A375 (cell line): ENCODE results near the gene SLC4A4. TPM values are rescaled to one million over a fixed set of nuclear protein-coding genes. Genes with fewer than 3 reads are reported as not detected.

ENCODE experiments used
- total RNA-seq: library from RNA; depleted of rRNA; stranded (reverse); fragments of >200 nt; shearing (Covaris generic); gene quantifications from 2 replicates; pipeline ENCODE4 v1.2.3, GENCODE V29; 2014; rRNA removed

The SLC4A4 gene
- 0.68 and 0.88 TPM in 2 replicates for total RNA-seq

DNA sequence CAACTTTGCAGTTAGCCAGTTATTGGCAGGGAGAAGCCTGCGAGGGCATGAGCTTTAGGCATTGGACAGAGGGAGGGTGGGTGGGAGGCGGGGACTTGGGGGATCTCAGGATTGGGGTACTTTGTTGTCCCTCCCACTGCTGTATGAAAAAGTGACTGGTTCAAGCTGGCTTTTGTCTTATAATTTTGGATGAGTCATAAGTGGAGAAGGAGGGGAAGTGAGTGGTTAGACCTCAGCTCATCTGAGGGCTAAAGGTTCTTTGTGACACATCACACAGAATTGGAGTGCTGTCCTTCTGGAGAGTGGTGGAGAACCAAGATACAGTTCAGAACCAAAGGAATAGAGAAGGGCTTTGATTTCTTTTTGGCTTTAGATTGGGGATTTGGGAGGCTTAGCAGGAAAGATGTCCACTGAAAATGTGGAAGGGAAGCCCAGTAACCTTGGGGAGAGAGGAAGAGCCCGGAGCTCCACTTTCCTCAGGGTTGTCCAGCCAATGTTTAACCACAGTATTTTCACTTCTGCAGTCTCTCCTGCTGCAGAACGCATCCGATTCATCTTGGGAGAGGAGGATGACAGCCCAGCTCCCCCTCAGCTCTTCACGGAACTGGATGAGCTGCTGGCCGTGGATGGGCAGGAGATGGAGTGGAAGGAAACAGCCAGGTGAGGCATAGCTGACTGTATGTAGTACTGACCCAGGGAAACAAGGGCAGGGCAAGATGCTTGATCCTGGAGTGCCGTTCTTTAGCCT is at the start of gene SLC4A4:
SLC4A4 (plus strand) TSS at position 175 of the 748 bp plus-strand sequence.

